HG03103 (cell line): ENCODE measurements around the gene NPC1.

Experiments used
- ATAC-seq: cut with Tn5 transposase; IDR thresholded peaks from one replicate; pipeline ENCODE4 v1.9.1; 2021; ENCODE audit warnings: low read depth; ENCODE audit not compliant: unreplicated experiment

NPC1 gene

DNA sequence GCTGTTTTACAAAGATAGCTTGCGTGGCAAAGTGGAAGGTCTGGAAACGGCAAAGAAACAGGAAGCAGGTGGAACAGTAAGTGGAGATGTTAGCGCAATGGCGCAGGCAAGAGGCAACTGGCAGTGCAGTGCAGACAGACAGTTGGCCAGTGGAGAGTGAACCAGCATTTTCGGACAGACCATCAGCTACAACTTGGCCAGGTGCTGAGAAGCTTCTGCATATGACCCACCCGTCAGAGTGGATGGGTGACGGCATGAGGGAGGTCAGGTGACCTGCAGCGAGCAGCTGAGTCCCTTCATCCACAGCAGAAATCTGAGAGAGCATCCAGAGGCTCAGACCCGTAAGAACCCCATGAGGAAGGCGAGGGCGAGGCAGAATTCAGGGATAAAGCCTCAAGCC lies 33.8 kb downstream of the NPC1 start:
- no peak for ATAC-seq

- no peak for ATAC-seq
Measured at GRCh38 chr18:23551978-23552377, 34.3 kb downstream of the NPC1 start.

DNA sequence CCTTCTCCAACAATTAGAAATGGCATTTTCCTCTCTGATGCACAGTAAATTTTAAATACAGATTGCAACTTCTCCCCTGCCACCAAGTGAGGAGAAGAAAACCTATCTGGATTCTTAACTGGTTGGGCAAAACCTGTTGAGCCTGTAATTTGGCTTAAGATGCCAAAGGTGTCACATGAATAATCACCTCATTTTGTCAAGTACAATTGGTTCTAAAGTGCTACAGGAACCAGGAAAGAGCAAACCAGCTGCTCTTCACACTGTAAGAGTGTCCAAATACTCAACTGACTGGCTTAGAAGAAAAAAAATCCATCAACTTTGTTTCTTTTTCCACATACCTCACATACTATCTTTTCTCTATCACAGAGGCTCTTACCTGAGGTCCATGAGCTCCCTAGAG lies 35.4 kb downstream of the NPC1 start:
- no peak for ATAC-seq

DNA sequence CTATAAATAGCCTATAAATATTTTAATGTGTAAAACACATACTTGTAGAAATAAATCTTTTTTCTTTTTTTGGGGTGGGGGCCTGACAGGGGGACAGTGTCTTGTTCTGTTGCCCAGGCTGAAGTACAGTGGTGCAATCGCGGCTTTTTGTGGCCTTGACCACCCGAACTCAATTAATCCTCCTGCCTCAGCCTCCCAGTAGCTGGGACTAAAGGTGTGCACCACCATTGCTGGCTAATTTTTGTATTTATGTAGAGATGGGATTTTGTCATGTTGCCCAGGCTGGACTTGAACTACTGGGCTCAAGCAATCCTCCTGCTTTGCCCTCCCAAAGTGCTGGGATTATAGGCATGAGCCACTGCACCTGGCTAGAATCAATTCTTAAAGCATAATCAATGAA lies 37.6 kb downstream of the NPC1 start:
- no peak for ATAC-seq

DNA sequence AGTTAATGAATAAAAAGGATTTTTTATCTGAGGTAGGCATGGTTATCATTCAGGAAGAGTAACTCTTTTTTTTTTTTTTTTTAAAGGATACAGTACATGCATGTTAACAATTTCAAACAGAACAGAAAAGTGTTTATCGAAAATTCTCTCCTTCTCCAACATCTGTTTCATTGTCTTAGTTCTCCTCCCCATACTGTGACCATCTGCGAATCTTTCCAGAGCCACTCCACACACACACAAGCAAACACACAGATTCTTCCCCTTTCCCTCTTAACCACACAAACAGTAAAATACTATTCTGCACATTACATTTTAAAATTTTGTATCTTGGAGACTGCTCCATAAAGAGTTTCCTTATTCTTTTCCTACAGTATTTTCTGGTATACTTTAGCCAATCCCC lies 38.0 kb downstream of the NPC1 start:
- ATAC-seq = no peak

DNA sequence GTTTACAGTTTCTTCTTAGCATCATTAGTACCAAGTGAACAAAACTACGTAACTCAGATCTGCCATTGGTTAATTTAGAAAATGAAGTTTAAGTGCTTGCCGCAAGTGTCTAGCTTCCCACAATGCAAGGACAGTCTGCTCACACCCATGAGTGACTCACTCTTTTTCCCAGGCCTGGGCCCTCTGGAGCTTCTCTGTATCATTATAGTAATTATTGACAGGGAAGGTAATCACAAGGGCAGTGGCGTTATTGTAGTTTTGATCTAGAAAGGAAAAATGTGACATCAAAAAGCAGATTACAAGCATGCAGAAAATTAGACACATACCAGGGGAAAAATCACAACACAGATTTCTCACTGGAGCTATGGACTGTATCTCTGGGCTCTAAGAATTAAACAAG lies 38.5 kb downstream of the NPC1 start:
- ATAC-seq = no peak

GRCh38 chr18:23547306-23547705 lies 39.0 kb downstream of the NPC1 start:
- ATAC-seq = no peak

- ATAC-seq = no peak
Measured at GRCh38 chr18:23545247-23545789, 41.0 kb downstream of the NPC1 start.

GRCh38 chr18:23542461-23542860 lies 43.8 kb downstream of the NPC1 start:
- no peak for ATAC-seq

GRCh38 chr18:23541349-23542093 lies 44.8 kb downstream of the NPC1 start:
- no peak for ATAC-seq

DNA sequence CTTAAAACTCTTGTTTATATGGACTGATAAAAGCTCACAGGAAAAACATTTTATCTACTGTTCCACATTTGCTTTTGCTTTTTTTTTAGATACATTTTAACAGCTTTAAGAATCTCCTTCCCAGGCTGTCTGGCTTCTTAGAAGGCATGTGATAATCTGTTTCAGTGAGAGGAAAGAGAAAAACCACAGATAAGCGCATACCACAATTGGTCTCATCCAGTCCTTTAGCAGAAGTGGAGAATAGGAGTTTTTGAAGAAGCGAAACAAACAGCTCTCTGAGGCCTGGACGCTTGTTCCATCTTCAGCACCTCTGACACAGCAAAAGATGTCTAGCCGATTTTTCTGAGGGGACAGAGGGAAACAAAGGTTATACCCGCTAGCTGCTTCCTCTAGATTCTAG lies 45.4 kb downstream of the NPC1 start:
- ATAC-seq = peak; percentile 70

DNA sequence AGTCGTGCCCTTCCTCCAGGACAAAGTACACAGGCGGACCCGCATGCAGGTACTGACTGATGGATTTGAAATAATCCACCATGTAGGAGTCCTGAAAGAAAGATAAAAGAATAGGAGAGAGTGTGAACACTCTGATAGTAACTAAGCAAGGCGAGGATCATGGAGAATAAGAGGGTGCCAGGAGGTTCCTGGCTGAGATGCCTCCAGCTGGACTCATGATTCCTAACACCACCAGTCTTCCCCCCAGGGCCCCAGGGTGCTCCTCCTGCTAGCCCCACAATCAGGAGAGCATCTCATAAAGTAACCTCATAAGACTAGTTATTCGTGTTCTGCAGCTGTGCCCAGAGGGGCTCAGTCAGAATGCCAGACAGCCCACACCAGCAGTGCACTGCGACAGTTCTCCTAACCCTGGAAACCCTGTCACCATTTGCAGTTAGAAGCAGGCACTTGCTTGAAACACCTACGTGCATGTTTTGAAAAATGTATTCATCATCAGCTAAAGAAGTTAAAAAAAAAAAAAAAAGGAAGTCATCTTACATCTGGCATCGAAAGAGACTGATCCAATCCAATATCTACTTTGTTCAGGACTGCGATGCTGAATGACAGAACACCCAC lies 46.3 kb downstream of the NPC1 start:
- no peak for ATAC-seq

- ATAC-seq = no peak
Measured at GRCh38 chr18:23539296-23539695, 47.0 kb downstream of the NPC1 start.

GRCh38 chr18:23538870-23539269 lies 47.4 kb downstream of the NPC1 start:
- ATAC-seq = no peak

- no peak for ATAC-seq
Measured at GRCh38 chr18:23538001-23538400, 48.3 kb downstream of the NPC1 start.

GRCh38 chr18:23537274-23537673 lies 49.0 kb downstream of the NPC1 start:
- no peak for ATAC-seq

GRCh38 chr18:23536204-23536603 lies 50.1 kb downstream of the NPC1 start:
- ATAC-seq = no peak

GRCh38 chr18:23534276-23534675 lies 52.0 kb downstream of the NPC1 start:
- ATAC-seq = no peak

DNA sequence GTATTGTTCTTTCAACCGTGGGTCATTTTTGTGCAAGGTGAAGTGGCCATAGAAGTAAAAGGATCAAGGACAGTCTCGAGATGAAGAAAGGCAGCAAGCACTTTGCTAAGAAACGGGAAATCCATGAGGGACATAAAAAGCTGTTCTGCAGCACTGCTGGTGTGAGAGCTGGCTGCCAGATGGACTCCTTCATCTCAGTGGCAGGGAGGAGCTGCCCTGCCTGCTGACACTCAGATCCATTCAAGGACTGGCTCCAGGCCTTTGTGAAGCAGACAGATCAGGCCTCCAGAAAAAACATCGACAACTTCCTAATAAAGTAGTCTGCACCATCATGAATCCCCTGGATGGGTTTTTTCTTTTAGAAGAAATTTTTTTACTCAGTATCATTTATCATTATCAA lies 53.5 kb downstream of the NPC1 start:
- ATAC-seq = no peak

GRCh38 chr18:23531912-23532311 lies 54.4 kb downstream of the NPC1 start:
- no peak for ATAC-seq

DNA sequence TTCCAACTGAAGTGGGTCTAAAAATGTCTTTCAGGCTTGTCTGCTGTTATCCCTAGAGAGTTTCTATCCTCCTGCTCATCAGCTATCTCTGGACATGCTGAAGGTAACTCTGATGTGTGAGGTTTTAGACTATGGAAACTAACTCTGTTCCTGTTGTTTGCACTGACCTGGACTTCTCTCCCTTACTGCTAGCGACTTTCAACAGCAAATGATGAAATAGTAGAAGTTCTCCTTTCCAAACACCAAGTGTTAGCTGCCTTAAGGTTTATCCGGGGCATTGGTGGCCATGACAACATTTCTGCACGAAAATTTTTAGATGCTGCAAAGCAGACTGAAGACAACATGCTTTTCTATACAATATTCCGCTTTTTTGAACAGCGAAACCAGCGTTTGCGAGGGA lies 56.1 kb downstream of the NPC1 start:
- no peak for ATAC-seq

- no peak for ATAC-seq
Measured at GRCh38 chr18:23529604-23530003, 56.7 kb downstream of the NPC1 start.
